WI38 (cell line): ENCODE data around the gene NEK7.
"Not testable (repeated sequence)": the region's sequence is repeated elsewhere in the genome, so short reads cannot be mapped to it uniquely, and the experiment has no call there.

Experiments used
- H3K4me3 ChIP-seq: 2 replicates; pipeline ENCODE4 v1.5.1; 2011; ENCODE audit warnings: low read depth, mild to moderate bottlenecking, control low read depth, low read length
- CTCF ChIP-seq: IDR thresholded peaks from 2 replicates; pipeline ENCODE4 v1.5.1; 2012; ENCODE audit warnings: low read depth, mild to moderate bottlenecking, control low read depth, low read length

Gene NEK7

GRCh38 chr1:198205016-198205684, 48.4 kb downstream of the NEK7 start:
- no peak for TF ChIP-seq CTCF
- H3K4me3 ChIP-seq = no peak overlapping the region

GRCh38 chr1:198206292-198206691, 49.5 kb downstream of the NEK7 start:
- TF ChIP-seq CTCF = no peak
- H3K4me3 ChIP-seq = no peak overlapping the region

GRCh38 chr1:198211696-198212095, 54.9 kb downstream of the NEK7 start:
- no peak overlapping the region for H3K4me3 ChIP-seq
- no peak for TF ChIP-seq CTCF

- no peak overlapping the region for H3K4me3 ChIP-seq
- no peak for TF ChIP-seq CTCF
Measured at GRCh38 chr1:198212126-198212525, 55.3 kb downstream of the NEK7 start.

- TF ChIP-seq CTCF = no peak
- no peak overlapping the region for H3K4me3 ChIP-seq
Measured at GRCh38 chr1:198212675-198213074, 55.9 kb downstream of the NEK7 start.

GRCh38 chr1:198214924-198215323, 58.1 kb downstream of the NEK7 start:
- TF ChIP-seq CTCF = no peak
- no peak overlapping the region for H3K4me3 ChIP-seq

GRCh38 chr1:198220428-198220827, 63.6 kb downstream of the NEK7 start:
- no peak for TF ChIP-seq CTCF
- no peak overlapping the region for H3K4me3 ChIP-seq

GRCh38 chr1:198227010-198227409, 70.2 kb downstream of the NEK7 start:
- not testable (repeated sequence) for H3K4me3 ChIP-seq

- not testable (repeated sequence) for H3K4me3 ChIP-seq
Measured at GRCh38 chr1:198227454-198227853, 70.7 kb downstream of the NEK7 start.
